ENCODE results near the gene KCNJ15.
"Not testable (repeated sequence)": the region's sequence is repeated elsewhere in the genome, so short reads cannot be mapped to it uniquely, and the experiment has no call there.

Gene KCNJ15

DNA sequence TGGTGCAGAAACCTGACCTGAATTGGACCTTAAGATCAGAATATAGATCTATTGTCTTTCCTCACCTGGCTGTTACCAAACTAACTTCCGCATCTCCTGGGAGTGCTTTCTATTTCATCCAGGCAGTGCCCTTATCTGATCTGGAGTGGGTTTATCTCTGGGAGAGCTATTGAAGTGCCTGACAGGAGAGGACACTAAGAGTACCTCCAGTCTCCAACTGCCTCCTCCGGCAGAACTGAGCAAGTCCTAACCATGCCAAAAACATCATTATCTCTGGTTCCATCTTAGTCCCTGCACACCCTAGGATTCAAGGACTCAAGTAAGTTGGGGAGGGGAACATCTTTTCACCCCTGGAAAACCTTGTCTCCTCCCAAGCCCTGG lies 12.4 kb upstream of the KCNJ15 start:
- H3K4me3 ChIP-seq (ENCODE audit: low read length in 2 of 2): no peak overlapping the region
- peaks cover 0 to 3% of the 10 kb centered on the region in 2 donors for H3K27me3 ChIP-seq (ENCODE audit: control insufficient read depth in 1 of 2, insufficient read depth in 2 of 2, low read length in 2 of 2)
- no peak overlapping the region for H3K27ac ChIP-seq (ENCODE audit: low read length)
- H3K9me3 ChIP-seq (ENCODE audit: control insufficient read depth in 2 of 2, low read length in 2 of 2): peaks cover 0 to 3% of the 10 kb centered on the region in 2 donors
- H3K4me1 ChIP-seq (ENCODE audit: control insufficient read depth, insufficient read depth, low read length): no peaks in the 10 kb centered on the region
- H3K36me3 ChIP-seq (ENCODE audit: control insufficient read depth in 2 of 2, insufficient read depth in 2 of 2, low read length in 2 of 2): no peaks in the 10 kb centered on the region
- no peak overlapping the region for H3K9ac ChIP-seq (ENCODE audit: low read length in 2 of 2)

- H3K4me3 ChIP-seq (ENCODE audit: low read length in 2 of 2): no peak overlapping the region
- H3K36me3 ChIP-seq (ENCODE audit: control insufficient read depth in 2 of 2, insufficient read depth in 2 of 2, low read length in 2 of 2): no peaks in the 10 kb centered on the region
- no peaks in the 10 kb centered on the region for H3K4me1 ChIP-seq (ENCODE audit: control insufficient read depth, insufficient read depth, low read length)
- H3K9ac ChIP-seq (ENCODE audit: low read length in 2 of 2): no peak overlapping the region
- peaks cover 0 to 3% of the 10 kb centered on the region in 2 donors for H3K9me3 ChIP-seq (ENCODE audit: control insufficient read depth in 2 of 2, low read length in 2 of 2)
- no peak overlapping the region for H3K27ac ChIP-seq (ENCODE audit: low read length)
- H3K27me3 ChIP-seq (ENCODE audit: control insufficient read depth in 1 of 2, insufficient read depth in 2 of 2, low read length in 2 of 2): peaks cover 0 to 3% of the 10 kb centered on the region in 2 donors
Measured at GRCh38 chr21:38244885-38245869, 11.6 kb upstream of the KCNJ15 start.

DNA sequence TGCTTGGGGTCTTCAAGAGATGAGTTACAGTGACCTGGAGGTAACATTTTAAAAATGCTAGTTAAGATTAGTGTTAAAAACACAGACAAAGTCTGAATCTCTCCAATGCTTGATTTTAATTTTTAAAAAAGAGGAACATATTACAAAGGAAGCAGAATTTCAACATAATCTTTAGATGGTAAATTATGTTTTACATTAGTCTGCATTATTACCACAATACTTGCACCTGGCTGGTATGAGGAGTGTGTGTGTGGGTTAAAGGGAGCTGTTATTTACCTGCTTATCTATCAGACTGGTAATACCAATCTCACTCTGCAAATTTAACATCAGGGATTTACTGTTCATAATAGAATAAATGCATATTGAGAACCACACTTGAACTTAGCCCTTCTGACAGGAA lies 10.3 kb upstream of the KCNJ15 start:
- Histone ChIP-seq H3K9me3 (ENCODE audit: control insufficient read depth in 2 of 2, low read length in 2 of 2) (peaks cover 0 to 3% of the 10 kb centered on the region in 2 donors), H3K4me1 (ENCODE audit: control insufficient read depth, insufficient read depth, low read length) (no peaks in the 10 kb centered on the region), H3K4me3 (ENCODE audit: low read length in 2 of 2) (no peak overlapping the region), H3K36me3 (ENCODE audit: control insufficient read depth in 2 of 2, insufficient read depth in 2 of 2, low read length in 2 of 2) (no peaks in the 10 kb centered on the region), H3K27ac (ENCODE audit: low read length) (no peak overlapping the region), H3K27me3 (ENCODE audit: control insufficient read depth in 1 of 2, insufficient read depth in 2 of 2, low read length in 2 of 2) (peaks cover 0 to 3% of the 10 kb centered on the region in 2 donors), H3K9ac (ENCODE audit: low read length in 2 of 2) (no peak overlapping the region)

DNA sequence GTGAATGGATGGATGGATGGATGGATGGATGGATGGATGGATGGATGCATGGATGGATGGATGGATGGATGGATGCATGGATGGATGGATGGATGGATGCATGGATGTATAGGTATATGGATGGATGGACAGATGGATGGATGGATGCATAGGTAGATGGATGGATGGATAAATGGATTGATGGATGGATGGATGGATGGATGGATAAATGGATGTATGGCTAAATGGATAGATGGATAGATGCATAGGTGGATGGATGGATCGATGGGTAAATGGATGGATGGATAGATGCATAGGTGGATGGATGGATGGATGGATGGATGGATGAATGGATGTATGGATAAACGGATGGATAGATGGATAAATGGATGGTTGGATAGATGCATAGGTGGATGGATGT lies 9.7 kb upstream of the KCNJ15 start:
- not testable (repeated sequence) for H3K27ac ChIP-seq (ENCODE audit: low read length); H3K36me3 ChIP-seq (ENCODE audit: control insufficient read depth in 2 of 2, insufficient read depth in 2 of 2, low read length in 2 of 2); H3K9ac ChIP-seq (ENCODE audit: low read length in 2 of 2); H3K4me1 ChIP-seq (ENCODE audit: control insufficient read depth, insufficient read depth, low read length); H3K27me3 ChIP-seq (ENCODE audit: control insufficient read depth in 1 of 2, insufficient read depth in 2 of 2, low read length in 2 of 2); H3K4me3 ChIP-seq (ENCODE audit: low read length in 2 of 2); H3K9me3 ChIP-seq (ENCODE audit: control insufficient read depth in 2 of 2, low read length in 2 of 2)

DNA sequence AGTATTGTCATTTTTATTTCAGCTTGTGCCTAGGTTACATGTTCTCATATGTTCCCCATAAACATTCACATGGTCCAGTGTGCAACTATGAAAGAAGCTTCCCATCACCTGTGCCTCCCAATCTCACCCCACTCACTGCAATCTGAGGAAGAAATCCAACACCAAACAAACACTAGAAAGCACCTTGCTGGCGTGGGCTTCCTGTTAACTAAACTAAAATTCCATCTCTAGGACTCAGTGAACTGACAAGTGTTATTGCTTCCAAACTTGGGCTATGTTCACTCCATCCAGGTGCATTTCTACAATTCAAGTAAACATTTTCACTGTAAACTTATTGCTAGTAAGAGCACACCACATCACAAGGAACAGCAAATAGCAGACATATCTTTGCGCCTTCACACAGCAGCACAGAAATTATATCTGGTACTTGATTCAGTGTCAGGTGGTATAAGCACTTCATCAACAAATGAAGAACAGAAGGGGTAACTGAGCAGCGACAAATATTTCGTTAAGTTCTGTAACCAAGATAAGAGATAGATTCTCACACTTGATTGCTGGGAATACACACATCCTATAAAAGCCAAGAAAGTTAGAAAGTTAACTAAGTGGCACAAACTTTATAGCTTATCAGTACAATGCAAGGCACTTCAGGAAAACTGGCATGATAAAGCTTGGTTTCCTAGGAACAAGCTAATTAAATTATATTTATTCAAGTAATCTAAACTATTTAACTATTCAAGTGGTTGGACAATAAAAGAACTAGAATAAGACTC lies 8.9 kb upstream of the KCNJ15 start:
- no peak overlapping the region for H3K4me3 ChIP-seq (ENCODE audit: low read length in 2 of 2)
- H3K9me3 ChIP-seq (ENCODE audit: control insufficient read depth in 2 of 2, low read length in 2 of 2): peaks cover 0 to 3% of the 10 kb centered on the region in 2 donors
- no peaks in the 10 kb centered on the region for H3K4me1 ChIP-seq (ENCODE audit: control insufficient read depth, insufficient read depth, low read length)
- no peak overlapping the region for H3K9ac ChIP-seq (ENCODE audit: low read length in 2 of 2)
- H3K27me3 ChIP-seq (ENCODE audit: control insufficient read depth in 1 of 2, insufficient read depth in 2 of 2, low read length in 2 of 2): peaks cover 0 to 5% of the 10 kb centered on the region in 2 donors
- H3K36me3 ChIP-seq (ENCODE audit: control insufficient read depth in 2 of 2, insufficient read depth in 2 of 2, low read length in 2 of 2): no peaks in the 10 kb centered on the region
- no peak overlapping the region for H3K27ac ChIP-seq (ENCODE audit: low read length)

GRCh38 chr21:38249256-38249655 lies 7.5 kb upstream of the KCNJ15 start:
- Histone ChIP-seq H3K9ac (ENCODE audit: low read length in 2 of 2) (no peak overlapping the region), H3K27ac (ENCODE audit: low read length) (no peak overlapping the region), H3K9me3 (ENCODE audit: control insufficient read depth in 2 of 2, low read length in 2 of 2) (peaks cover 0 to 3% of the 10 kb centered on the region in 2 donors), H3K4me3 (ENCODE audit: low read length in 2 of 2) (no peak overlapping the region), H3K4me1 (ENCODE audit: control insufficient read depth, insufficient read depth, low read length) (no peaks in the 10 kb centered on the region), H3K36me3 (ENCODE audit: control insufficient read depth in 2 of 2, insufficient read depth in 2 of 2, low read length in 2 of 2) (no peaks in the 10 kb centered on the region), H3K27me3 (ENCODE audit: control insufficient read depth in 1 of 2, insufficient read depth in 2 of 2, low read length in 2 of 2) (peaks cover 0 to 3% of the 10 kb centered on the region in 2 donors)

DNA sequence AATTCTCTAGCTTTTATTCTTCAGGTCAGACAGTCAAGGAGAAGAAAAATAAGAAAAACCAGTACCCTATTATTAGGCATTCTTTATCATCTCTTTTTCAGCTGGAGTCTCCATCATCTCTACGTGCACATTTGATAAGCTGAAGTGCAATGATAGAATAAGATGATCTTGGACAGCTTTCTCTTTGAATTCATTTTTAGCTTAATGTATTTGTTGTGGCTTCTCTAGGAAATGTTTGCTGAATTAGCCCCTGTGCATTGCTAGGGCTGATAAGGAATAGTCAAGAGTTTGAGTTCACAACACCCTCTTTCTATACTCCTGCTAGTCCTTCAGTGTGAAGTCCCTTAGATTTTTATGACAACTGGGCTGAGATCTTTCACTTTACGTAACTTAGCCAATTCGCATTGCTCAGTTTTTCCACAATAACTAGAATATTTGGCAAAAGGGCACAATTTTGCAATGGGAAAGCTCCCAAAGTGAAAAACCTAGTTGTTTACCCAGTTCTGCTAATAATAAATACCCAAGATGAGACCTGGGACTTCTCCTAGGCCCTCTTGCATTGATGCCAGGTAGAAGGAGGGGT lies 7.0 kb upstream of the KCNJ15 start:
- Histone ChIP-seq H3K27me3 (ENCODE audit: control insufficient read depth in 1 of 2, insufficient read depth in 2 of 2, low read length in 2 of 2) (peaks cover 0 to 2% of the 10 kb centered on the region in 2 donors), H3K36me3 (ENCODE audit: control insufficient read depth in 2 of 2, insufficient read depth in 2 of 2, low read length in 2 of 2) (no peaks in the 10 kb centered on the region), H3K4me1 (ENCODE audit: control insufficient read depth, insufficient read depth, low read length) (no peaks in the 10 kb centered on the region), H3K27ac (ENCODE audit: low read length) (no peak overlapping the region), H3K4me3 (ENCODE audit: low read length in 2 of 2) (no peak overlapping the region), H3K9ac (ENCODE audit: low read length in 2 of 2) (no peak overlapping the region), H3K9me3 (ENCODE audit: control insufficient read depth in 2 of 2, low read length in 2 of 2) (peaks cover 0 to 3% of the 10 kb centered on the region in 2 donors)

DNA sequence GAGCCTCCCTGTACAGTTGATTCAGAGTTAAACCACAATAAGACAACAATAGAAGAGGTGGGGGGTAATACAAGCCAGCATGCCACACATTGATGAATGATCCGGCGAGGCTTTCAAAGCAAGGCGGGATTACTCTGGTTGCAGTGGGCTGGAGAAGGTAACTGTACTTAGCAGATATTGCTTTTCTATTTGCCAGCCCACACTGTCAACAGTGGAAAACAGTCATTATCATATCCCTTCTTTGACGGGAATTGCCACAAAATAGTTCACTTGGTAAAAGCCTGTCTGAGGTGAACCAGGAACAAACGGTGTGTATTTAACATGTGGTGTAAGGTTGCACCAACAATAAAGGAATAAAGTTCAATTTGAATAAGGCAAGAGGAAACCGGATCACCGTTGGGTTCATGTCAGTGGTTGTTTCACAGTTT lies 5.8 kb upstream of the KCNJ15 start:
- Histone ChIP-seq H3K27me3 (ENCODE audit: control insufficient read depth in 1 of 2, insufficient read depth in 2 of 2, low read length in 2 of 2) (peaks cover 0 to 2% of the 10 kb centered on the region in 2 donors), H3K9ac (ENCODE audit: low read length in 2 of 2) (no peak overlapping the region), H3K4me1 (ENCODE audit: control insufficient read depth, insufficient read depth, low read length) (no peaks in the 10 kb centered on the region), H3K36me3 (ENCODE audit: control insufficient read depth in 2 of 2, insufficient read depth in 2 of 2, low read length in 2 of 2) (no peaks in the 10 kb centered on the region), H3K4me3 (ENCODE audit: low read length in 2 of 2) (no peak overlapping the region), H3K27ac (ENCODE audit: low read length) (no peak overlapping the region), H3K9me3 (ENCODE audit: control insufficient read depth in 2 of 2, low read length in 2 of 2) (peaks cover 0 to 3% of the 10 kb centered on the region in 2 donors)

- Histone ChIP-seq H3K9ac (ENCODE audit: low read length in 2 of 2) (no peak overlapping the region), H3K4me3 (ENCODE audit: low read length in 2 of 2) (no peak overlapping the region), H3K36me3 (ENCODE audit: control insufficient read depth in 2 of 2, insufficient read depth in 2 of 2, low read length in 2 of 2) (no peaks in the 10 kb centered on the region), H3K4me1 (ENCODE audit: control insufficient read depth, insufficient read depth, low read length) (no peaks in the 10 kb centered on the region), H3K9me3 (ENCODE audit: control insufficient read depth in 2 of 2, low read length in 2 of 2) (no peaks in the 10 kb centered on the region), H3K27ac (ENCODE audit: low read length) (no peak overlapping the region), H3K27me3 (ENCODE audit: control insufficient read depth in 1 of 2, insufficient read depth in 2 of 2, low read length in 2 of 2) (peaks cover 2 to 6% of the 10 kb centered on the region in 2 donors)
Measured at GRCh38 chr21:38254970-38255369, 1.8 kb upstream of the KCNJ15 start.

DNA sequence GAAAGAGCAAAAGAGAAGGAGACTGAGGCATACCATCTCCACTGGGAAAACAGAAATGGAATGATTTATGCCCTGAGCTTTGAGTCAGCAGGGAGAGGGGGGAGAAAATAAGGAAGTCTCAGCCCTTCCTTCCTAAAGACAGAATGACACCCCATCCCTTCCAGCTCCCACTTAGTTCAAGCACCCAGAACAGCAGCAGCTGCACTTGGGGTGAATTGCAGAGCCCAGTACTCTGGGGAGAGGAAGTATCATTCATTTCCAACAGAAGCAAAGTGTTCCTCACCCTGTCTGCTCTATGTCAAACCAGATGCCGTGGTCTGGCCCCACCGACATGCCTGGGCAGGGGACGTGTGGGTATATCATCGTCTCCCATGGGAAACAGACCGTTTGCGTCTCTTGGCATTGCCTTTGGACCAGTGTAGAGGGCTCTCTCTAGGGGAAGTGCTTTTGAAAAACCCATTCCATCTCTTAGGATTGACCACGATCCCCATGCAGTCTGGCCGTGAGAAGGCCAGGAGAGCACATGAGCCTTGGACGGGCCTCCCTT lies 1.1 kb upstream of the KCNJ15 start:
- Histone ChIP-seq H3K27ac (ENCODE audit: low read length) (no peak overlapping the region), H3K36me3 (ENCODE audit: control insufficient read depth in 2 of 2, insufficient read depth in 2 of 2, low read length in 2 of 2) (no peaks in the 10 kb centered on the region), H3K27me3 (ENCODE audit: control insufficient read depth in 1 of 2, insufficient read depth in 2 of 2, low read length in 2 of 2) (peaks cover 2 to 6% of the 10 kb centered on the region in 2 donors), H3K9me3 (ENCODE audit: control insufficient read depth in 2 of 2, low read length in 2 of 2) (no peaks in the 10 kb centered on the region), H3K4me1 (ENCODE audit: control insufficient read depth, insufficient read depth, low read length) (no peaks in the 10 kb centered on the region), H3K4me3 (ENCODE audit: low read length in 2 of 2) (no peak overlapping the region), H3K9ac (ENCODE audit: low read length in 2 of 2) (no peak overlapping the region)

Data from stomach smooth muscle (tissue), 2 donors.